ENCODE data around the gene PRKCZ.

DNA sequence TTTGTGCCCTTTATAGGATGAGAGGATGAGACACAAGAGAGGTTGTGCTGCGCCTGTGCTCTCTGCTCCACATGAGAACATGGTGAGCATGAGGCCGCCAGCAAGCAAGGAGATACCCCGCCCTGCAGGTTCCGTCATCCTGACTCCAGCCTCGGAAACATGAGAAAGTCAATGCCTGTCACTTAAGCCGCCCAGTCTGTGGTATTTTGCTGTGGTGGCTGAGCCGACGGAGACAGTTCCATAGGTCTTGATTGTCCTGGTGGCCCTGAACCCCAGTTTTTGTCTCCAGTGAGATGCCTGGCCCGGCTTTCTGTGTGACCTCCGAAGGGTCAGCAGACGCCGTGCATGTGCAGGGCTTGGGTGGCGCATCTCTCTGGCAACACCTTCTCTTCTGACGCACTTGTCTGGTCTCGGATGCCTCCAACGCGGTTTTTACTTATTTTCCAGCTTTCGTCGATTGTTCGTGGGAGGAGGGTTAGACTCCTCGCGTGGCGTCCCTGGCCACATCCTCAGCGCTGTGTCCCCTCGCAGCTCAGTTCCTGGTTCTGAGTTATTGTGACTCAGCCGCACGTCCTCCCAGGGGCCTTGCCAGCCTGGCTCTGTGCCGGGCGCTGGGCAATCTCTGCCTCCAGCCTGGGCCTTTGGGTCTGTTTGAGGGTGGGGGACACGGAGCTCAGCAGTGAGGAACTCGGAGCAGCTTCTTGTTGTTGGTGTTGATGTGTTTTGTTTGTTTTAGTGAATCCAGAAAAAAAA, 74.4 kb downstream of the PRKCZ start:
- no peak for TF ChIP-seq CTCF (conservative IDR thresholded peaks at IDR 0.05; ENCODE audit: low read depth, low read length)
- no peak for TF ChIP-seq EZH2 (IDR thresholded peaks at IDR 0.05; ENCODE audit: low read length, unreplicated experiment)

Data from PC-3 (cell line).